ENCODE measurements around the gene GP1BA.

Gene GP1BA

GRCh38 chr17:4974115-4974670, 42.1 kb downstream of the GP1BA start:
- no peak for DNase-seq (ENCODE audit: low spot score)

GRCh38 chr17:4978726-4979125, 46.6 kb downstream of the GP1BA start:
- no peak for DNase-seq (ENCODE audit: low spot score)

GRCh38 chr17:4980644-4981216, 48.7 kb downstream of the GP1BA start:
- DNase-seq (ENCODE audit: low spot score) = peak; percentile 65

GRCh38 chr17:4982305-4982704, 50.2 kb downstream of the GP1BA start:
- DNase-seq (ENCODE audit: low spot score) = no peak
